ENCODE results near the gene ERGIC3.
"Not testable (repeated sequence)": the region's sequence is repeated elsewhere in the genome, so short reads cannot be mapped to it uniquely, and the experiment has no call there.

Gene ERGIC3

GRCh38 chr20:35541783-35542662 is at the start of gene ERGIC3:
Gene ERGIC3 (plus strand): TSS chr20:35542078. CDS start chr20:35542098, 20 bp downstream.
- DNase-seq (ENCODE audit: low spot score): peak; percentile 95

- DNase-seq (ENCODE audit: low spot score): no peak
Observed at GRCh38 chr20:35492352-35492751, 49.5 kb upstream of the ERGIC3 start.

- DNase-seq (ENCODE audit: low spot score): no peak
Observed at GRCh38 chr20:35496481-35496880, 45.4 kb upstream of the ERGIC3 start.

GRCh38 chr20:35497320-35497719 is 44.6 kb upstream of the ERGIC3 start:
- no peak for DNase-seq (ENCODE audit: low spot score)

GRCh38 chr20:35497780-35498189 is 44.1 kb upstream of the ERGIC3 start:
- DNase-seq (ENCODE audit: low spot score): no peak

GRCh38 chr20:35499271-35499670 is 42.6 kb upstream of the ERGIC3 start:
- no peak for DNase-seq (ENCODE audit: low spot score)

GRCh38 chr20:35502352-35502751 is 39.5 kb upstream of the ERGIC3 start:
- DNase-seq (ENCODE audit: low spot score): no peak

GRCh38 chr20:35503281-35503680 is 38.6 kb upstream of the ERGIC3 start:
- no peak for DNase-seq (ENCODE audit: low spot score)

GRCh38 chr20:35503841-35504561 is 37.9 kb upstream of the ERGIC3 start:
- DNase-seq (ENCODE audit: low spot score): no peak

- no peak for DNase-seq (ENCODE audit: low spot score)
Observed at GRCh38 chr20:35504751-35505150, 37.1 kb upstream of the ERGIC3 start.

- DNase-seq (ENCODE audit: low spot score): no peak
Observed at GRCh38 chr20:35506179-35506578, 35.7 kb upstream of the ERGIC3 start.

- DNase-seq (ENCODE audit: low spot score): no peak
Observed at GRCh38 chr20:35506872-35507638, 34.8 kb upstream of the ERGIC3 start.

- DNase-seq (ENCODE audit: low spot score): no peak
Observed at GRCh38 chr20:35508493-35509218, 33.2 kb upstream of the ERGIC3 start.

- no peak for DNase-seq (ENCODE audit: low spot score)
Observed at GRCh38 chr20:35510951-35511735, 30.7 kb upstream of the ERGIC3 start.

- peak; percentile 49 for DNase-seq (ENCODE audit: low spot score)
Observed at GRCh38 chr20:35511814-35512420, 30.0 kb upstream of the ERGIC3 start.

GRCh38 chr20:35514371-35514932 is 27.4 kb upstream of the ERGIC3 start:
- no peak for DNase-seq (ENCODE audit: low spot score)

- DNase-seq (ENCODE audit: low spot score): no peak
Observed at GRCh38 chr20:35515341-35515740, 26.5 kb upstream of the ERGIC3 start.

- DNase-seq (ENCODE audit: low spot score): no peak
Observed at GRCh38 chr20:35515949-35516645, 25.8 kb upstream of the ERGIC3 start.

GRCh38 chr20:35517125-35517524 is 24.8 kb upstream of the ERGIC3 start:
- DNase-seq (ENCODE audit: low spot score): no peak

GRCh38 chr20:35517767-35518166 is 24.1 kb upstream of the ERGIC3 start:
- DNase-seq (ENCODE audit: low spot score): not testable (repeated sequence)

Data from iPS-NIHi11 (cell line).